GM23338 (cell line): ENCODE results near the gene GATA5.

ENCODE experiments used
- CTCF ChIP-seq, 2 experiments: fragments of 200-600 bp in 1 of 2; sonication (generic) in 1 of 2; conservative IDR thresholded peaks; 2 replicates each; pipeline versions ENCODE4 v1.5.1 to v1.6.1; 2016 to 2017; ENCODE audit warnings: antibody characterized with exemption in 2 of 2, low read depth in 2 of 2, mild to moderate bottlenecking in 2 of 2, moderate library complexity in 1 of 2
- EZH2 ChIP-seq: fragments of 200-600 bp; sonication (generic); IDR thresholded peaks from one replicate; pipeline ENCODE4 v1.8.0; 2017; ENCODE audit warnings: antibody characterized with exemption, mild to moderate bottlenecking, low read depth; ENCODE audit not compliant: unreplicated experiment
- EZH2phosphoT487 ChIP-seq: fragments of 200-600 bp; sonication (generic); IDR thresholded peaks from one replicate; pipeline ENCODE4 v1.8.1; 2018; ENCODE audit warnings: antibody characterized with exemption; ENCODE audit not compliant: unreplicated experiment
- JUNB ChIP-seq: IDR thresholded peaks from one replicate; pipeline ENCODE4 v1.6.1; 2016; ENCODE audit warnings: antibody characterized with exemption; ENCODE audit not compliant: unreplicated experiment
- NANOG ChIP-seq: IDR thresholded peaks from 2 replicates; pipeline ENCODE4 v1.6.1; 2016; ENCODE audit warnings: antibody characterized with exemption, borderline replicate concordance
- POLR2AphosphoS5 ChIP-seq: IDR thresholded peaks from 2 replicates; pipeline ENCODE4 v1.6.1; 2016; ENCODE audit warnings: antibody characterized with exemption, low read depth
- REST ChIP-seq: IDR thresholded peaks from one replicate; pipeline ENCODE4 v1.6.1; 2018; ENCODE audit warnings: antibody characterized with exemption; ENCODE audit not compliant: unreplicated experiment
- ZNF331 ChIP-seq: fragments of 250-450 bp; sonication (Bioruptor Pico); IDR thresholded peaks from 2 replicates; pipeline ENCODE4 v1.5.0; 2020; ENCODE audit warnings: low read depth, mild to moderate bottlenecking, moderate library complexity

- TF ChIP-seq CTCF (conservative IDR thresholded peaks at IDR 0.05; ENCODE audit: low read depth in 2 of 2) (no peak), REST (no peak), EZH2phosphoT487 (no peak), POLR2AphosphoS5 (no peak), ZNF331 (no peak), JUNB (no peak), EZH2 (no peak), NANOG (no peak)
Measured at GRCh38 chr20:62502496-62503095, 26.8 kb upstream of the GATA5 start.
